Ramos (cell line): Measurements from ENCODE around the gene MAP4K2.

Source experiments
- in situ Hi-C: fragments of 300-500 bp; cut with MboI; formaldehyde crosslinking; loops from one replicate; pipeline ENCODE4 v1.14.3; 2022; ENCODE audit warnings: low sequenced_read_pairs; ENCODE audit not compliant: unreplicated experiment

Gene MAP4K2

GRCh38 chr11:64839887-64840782 lies 37.1 kb upstream of the MAP4K2 start:
- in situ Hi-C loops, result no loop called here

GRCh38 chr11:64839335-64839734 lies 36.3 kb upstream of the MAP4K2 start:
- in situ Hi-C loops, result no loop called here

GRCh38 chr11:64838600-64839334 lies 35.8 kb upstream of the MAP4K2 start:
- in situ Hi-C loops, result no loop called here

GRCh38 chr11:64837887-64838351 lies 34.9 kb upstream of the MAP4K2 start:
- in situ Hi-C loops, result no loop called here

GRCh38 chr11:64836448-64837072 lies 33.5 kb upstream of the MAP4K2 start:
- in situ Hi-C loops, result no loop called here

- in situ Hi-C loops, result no loop called here
These were observed 32.8 kb upstream of the MAP4K2 start for GRCh38 chr11:64835616-64836447.

GRCh38 chr11:64834723-64835615 lies 32.0 kb upstream of the MAP4K2 start:
- in situ Hi-C loops, result no loop called here

GRCh38 chr11:64834031-64834722 lies 31.2 kb upstream of the MAP4K2 start:
- in situ Hi-C loops, result no loop called here

GRCh38 chr11:64833509-64833908 lies 30.5 kb upstream of the MAP4K2 start:
- in situ Hi-C loops, result no loop called here

GRCh38 chr11:64833198-64833502 lies 30.1 kb upstream of the MAP4K2 start:
- in situ Hi-C loops, result no loop called here

- in situ Hi-C loops, result no loop called here
These were observed 29.6 kb upstream of the MAP4K2 start for GRCh38 chr11:64832467-64833197.

- in situ Hi-C loops, result no loop called here
These were observed 28.4 kb upstream of the MAP4K2 start for GRCh38 chr11:64831411-64831891.

- in situ Hi-C loops, result no loop called here
These were observed 26.7 kb upstream of the MAP4K2 start for GRCh38 chr11:64829536-64830251.

GRCh38 chr11:64827451-64827839 lies 24.4 kb upstream of the MAP4K2 start:
- in situ Hi-C loops, result no loop called here

GRCh38 chr11:64826578-64827450 lies 23.8 kb upstream of the MAP4K2 start:
- in situ Hi-C loops, result no loop called here

GRCh38 chr11:64826062-64826461 lies 23.0 kb upstream of the MAP4K2 start:
- in situ Hi-C loops, result no loop called here
